Neutrophil (primary cell): ENCODE data around the gene SLCO2B1.

Experiments
- H3K27ac ChIP-seq: fragments of 200-600 bp; sonication (generic); 2 replicates; pipeline ENCODE4 v1.5.1; 2016; ENCODE audit warnings: mild to moderate bottlenecking, moderate library complexity
- H3K27me3 ChIP-seq: fragments of 200-600 bp; sonication (generic); 2 replicates; pipeline ENCODE4 v1.6.0; 2016; ENCODE audit warnings: mild to moderate bottlenecking
- H3K36me3 ChIP-seq: fragments of 200-600 bp; sonication (generic); 2 replicates; pipeline ENCODE4 v1.5.1; 2017
- H3K4me1 ChIP-seq, 2 experiments: fragments of 200-600 bp in 1 of 2; sonication (generic) in 1 of 2; 1 replicate in 1 of 2; 2 replicates in 1 of 2; pipeline versions ENCODE4 v1.5.1 to v1.6.1; 2013 to 2016; ENCODE audit warnings: low read depth in 1 of 2, low read length in 1 of 2, mild to moderate bottlenecking in 1 of 2, moderate library complexity in 1 of 2; ENCODE audit not compliant: control insufficient read depth in 1 of 2, insufficient read depth in 1 of 2
- H3K4me3 ChIP-seq, 2 experiments: fragments of 200-600 bp in 1 of 2; sonication (generic) in 1 of 2; 1 replicate in 1 of 2; 2 replicates in 1 of 2; pipeline ENCODE4 v1.5.1; 2013 to 2016; ENCODE audit warnings: low read depth in 1 of 2, low read length in 1 of 2, mild to moderate bottlenecking in 1 of 2, moderate library complexity in 1 of 2
- H3K9me3 ChIP-seq: fragments of 200-600 bp; sonication (generic); 2 replicates; pipeline ENCODE4 v1.5.1; 2016
- CTCF ChIP-seq: fragments of 200-600 bp; sonication (generic); IDR thresholded peaks from 2 replicates; pipeline ENCODE4 v1.5.1; 2016; ENCODE audit warnings: antibody characterized with exemption

The SLCO2B1 gene

DNA sequence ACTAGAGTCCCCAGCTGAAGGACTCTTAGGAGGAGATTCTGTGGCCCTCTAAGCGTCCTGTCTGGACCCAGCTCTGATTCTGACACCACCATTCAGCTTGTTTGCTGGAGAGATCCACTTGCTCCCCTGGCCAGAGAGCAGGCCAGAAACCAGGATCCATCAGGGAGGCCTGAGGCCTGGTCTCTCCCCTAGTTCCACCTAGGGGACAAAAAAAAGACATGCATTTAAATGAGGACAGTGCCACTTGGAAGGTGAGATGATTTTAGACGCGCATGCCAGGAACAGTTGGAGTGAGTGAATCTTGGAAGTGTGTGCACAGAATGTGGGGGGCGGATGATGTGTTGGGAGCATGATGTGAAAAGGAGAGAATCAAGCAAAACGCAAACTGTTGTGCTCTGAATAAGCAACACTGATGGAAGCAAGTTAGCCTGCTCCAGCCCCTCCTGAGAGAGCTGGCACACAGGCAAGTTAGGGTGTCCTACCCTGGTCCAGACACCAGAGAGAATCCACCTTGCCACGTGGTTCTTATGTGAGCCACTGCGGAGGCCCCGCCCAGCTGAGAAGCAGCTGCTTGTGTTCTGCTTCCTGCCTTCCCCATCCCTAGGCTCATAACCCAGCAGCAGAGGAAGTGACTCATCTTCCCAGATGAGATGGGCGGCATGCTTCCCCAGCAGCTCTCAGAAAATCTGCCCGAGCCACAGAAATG, 8.0 kb upstream of the SLCO2B1 start:
- Histone ChIP-seq H3K9me3 (no peaks in the 10 kb centered on the region), H3K27me3 (peaks cover 46% of the 10 kb centered on the region), H3K4me3 (no peak overlapping the region), H3K27ac (no peak overlapping the region), H3K4me1 (no peaks in the 10 kb centered on the region), H3K36me3 (no peaks in the 10 kb centered on the region)
- TF ChIP-seq CTCF: no peak

- TF ChIP-seq CTCF: no peak
- H3K27ac ChIP-seq: no peak overlapping the region
Observed at GRCh38 chr11:75143420-75143731, 7.5 kb upstream of the SLCO2B1 start.

GRCh38 chr11:75144716-75145014, 6.2 kb upstream of the SLCO2B1 start:
- no peak overlapping the region for H3K4me3 ChIP-seq
- no peaks in the 10 kb centered on the region for H3K36me3 ChIP-seq
- H3K4me1 ChIP-seq: no peaks in the 10 kb centered on the region
- TF ChIP-seq CTCF: no peak
- no peaks in the 10 kb centered on the region for H3K9me3 ChIP-seq
- peaks cover 33% of the 10 kb centered on the region for H3K27me3 ChIP-seq
- no peak overlapping the region for H3K27ac ChIP-seq

More at GRCh38 chr11:75143420-75143731, 7.5 kb upstream of the SLCO2B1 start:
- Histone ChIP-seq H3K4me1 (no peaks in the 10 kb centered on the region), H3K36me3 (no peaks in the 10 kb centered on the region), H3K27me3 (peaks cover 41% of the 10 kb centered on the region), H3K4me3 (no peak overlapping the region), H3K9me3 (no peaks in the 10 kb centered on the region)

GRCh38 chr11:75145196-75145971, 5.5 kb upstream of the SLCO2B1 start:
- Histone ChIP-seq H3K27ac (no peak overlapping the region), H3K27me3 (peaks cover 33% of the 10 kb centered on the region), H3K9me3 (no peaks in the 10 kb centered on the region), H3K4me1 (no peaks in the 10 kb centered on the region), H3K36me3 (no peaks in the 10 kb centered on the region), H3K4me3 (no peak overlapping the region)
- no peak for TF ChIP-seq CTCF

DNA sequence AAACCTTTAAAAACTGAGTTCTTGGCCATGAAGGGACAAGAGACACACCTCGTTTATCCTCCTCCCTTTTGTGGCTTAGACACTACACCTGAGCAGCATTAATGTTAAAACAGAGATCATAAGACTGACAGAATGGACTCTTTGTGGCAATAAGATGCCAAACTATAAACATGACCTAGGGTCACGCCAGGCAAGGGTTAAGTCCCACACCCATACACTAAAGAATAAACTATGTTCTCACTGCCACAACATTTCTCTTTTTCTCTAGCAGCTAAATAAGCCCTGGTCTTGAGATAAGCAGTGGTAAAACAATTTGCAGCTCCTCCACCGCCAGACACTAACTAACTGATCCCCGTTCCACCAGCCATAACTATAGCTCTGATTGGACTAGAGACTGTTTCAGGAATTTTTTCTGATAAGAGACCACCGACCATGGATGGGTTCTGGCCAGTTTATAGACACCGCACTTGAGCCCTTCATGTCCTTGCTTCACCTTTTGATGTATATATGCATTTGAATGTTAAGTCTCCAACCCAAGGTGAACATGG, 4.9 kb upstream of the SLCO2B1 start:
- no peaks in the 10 kb centered on the region for H3K4me1 ChIP-seq
- no peak for TF ChIP-seq CTCF
- no peak overlapping the region for H3K27ac ChIP-seq
- no peaks in the 10 kb centered on the region for H3K9me3 ChIP-seq
- no peak overlapping the region for H3K4me3 ChIP-seq
- H3K27me3 ChIP-seq: peaks cover 36% of the 10 kb centered on the region
- H3K36me3 ChIP-seq: no peaks in the 10 kb centered on the region
